HepG2 (cell line): ENCODE data around the gene KIF25. TPM values are rescaled to one million over a fixed set of nuclear protein-coding genes. Genes with fewer than 3 reads are reported as not detected.

Experiments used
- ATAC-seq: fragments of 200-7000 bp; cut with Tn5 transposase; 3 replicates; pipeline ENCODE4 v1.9.1; 2020; ENCODE audit warnings: mild to moderate bottlenecking, moderate library complexity
- BruUV-seq: library from RNA; stranded (reverse); fragments of 400-500 nt; replicated peaks from 2 replicates; lab custom pipeline; 2021; lab: Mats Ljungman, UMichigan
- CTCF ChIA-PET: fragments of 300-600 bp; formaldehyde crosslinking; extraction: SDS; loops from one replicate; lab custom pipeline; 2021; ENCODE audit warnings: low total read pairs, inconsistent platforms, low intra/inter-chr PET ratio; lab: Yijun Ruan, JAX
- POLR2A ChIA-PET: fragments of 350-600 bp; sonication (Branson Sonifier 250); formaldehyde crosslinking; loops from one replicate; lab custom pipeline; 2020; ENCODE audit warnings: antibody characterized with exemption, inconsistent platforms; lab: Yijun Ruan, JAX
- DNase-seq: peaks from one replicate; pipeline ENCODE4 v3.0.0-alpha.2; 2015; ENCODE audit warnings: low spot score
- FAIRE-seq: peaks from 3 replicates; lab custom pipeline; 2011; peaks lifted over from hg19 to GRCh38; lab: Jason Lieb, UNC
- H2AFZ ChIP-seq: one replicate; pipeline ENCODE4 v1.6.1; 2011; ENCODE audit warnings: low read length, inconsistent platforms
- H3K27ac ChIP-seq: fragments of 300-600 bp; 3 replicates; pipeline ENCODE4 v1.8.0; 2011; ENCODE audit warnings: mixed run types, mild to moderate bottlenecking, mixed read lengths, low read length, inconsistent platforms; ENCODE audit not compliant: insufficient read depth; ENCODE audit errors: extremely low read length
- H3K27me3 ChIP-seq, 2 experiments: fragments of 200-600 bp in 1 of 2; 2 replicates in 1 of 2; 3 replicates in 1 of 2; pipeline versions ENCODE4 v1.6.0 to v1.8.0; 2011; ENCODE audit warnings: low read length in 2 of 2, mild to moderate bottlenecking in 2 of 2, moderate library complexity in 2 of 2, inconsistent platforms in 1 of 2; ENCODE audit not compliant: insufficient read depth in 2 of 2, control insufficient read depth in 1 of 2
- H3K36me3 ChIP-seq, 2 experiments: fragments of 200-600 bp in 1 of 2; replicated peaks in 1 of 2; 2 replicates in 1 of 2; 3 replicates in 1 of 2; pipeline versions ENCODE4 v1.5.1 to v1.8.0; 2011; ENCODE audit warnings: low read length in 2 of 2, inconsistent platforms in 1 of 2; ENCODE audit not compliant: insufficient read depth in 2 of 2, control insufficient read depth in 1 of 2
- H3K4me1 ChIP-seq: 2 replicates; pipeline ENCODE4 v1.5.1; 2012; ENCODE audit warnings: low read length, inconsistent platforms; ENCODE audit not compliant: insufficient read depth
- H3K4me2 ChIP-seq: 2 replicates; pipeline ENCODE4 v1.6.0; 2011; ENCODE audit warnings: low read depth, low read length, inconsistent platforms
- H3K4me3 ChIP-seq, 3 experiments: fragments of 200-600 bp in 1 of 3; sonication (generic), shearing (Covaris generic) in 1 of 3; replicated peaks in 1 of 3; 2 replicates each; pipeline ENCODE4 v1.5.1; 2011 to 2016; ENCODE audit warnings: low read length in 3 of 3, inconsistent platforms in 2 of 3, low read depth in 2 of 3, mild to moderate bottlenecking in 2 of 3, control low read depth in 1 of 3, mixed read lengths in 1 of 3; ENCODE audit not compliant: insufficient read depth in 1 of 3
- H3K79me2 ChIP-seq: one replicate; pipeline ENCODE4 v1.6.1; 2011; ENCODE audit warnings: low read length, inconsistent platforms; ENCODE audit not compliant: insufficient read depth
- H3K9ac ChIP-seq: 2 replicates; pipeline ENCODE4 v1.6.0; 2011; ENCODE audit warnings: mild to moderate bottlenecking, low read depth, low read length, inconsistent platforms; ENCODE audit not compliant: insufficient read depth
- H3K9me3 ChIP-seq: 2 replicates; pipeline ENCODE4 v1.5.1; 2012; ENCODE audit warnings: mild to moderate bottlenecking, low read length
- H4K20me1 ChIP-seq: 2 replicates; pipeline ENCODE4 v1.6.0; 2011; ENCODE audit warnings: inconsistent platforms, mild to moderate bottlenecking, low read length, moderate library complexity; ENCODE audit not compliant: insufficient read depth
- ATAD3A ChIP-seq: sonication (generic); formaldehyde crosslinking; IDR thresholded peaks from 2 replicates; pipeline ENCODE4 v1.4.0; 2020; ENCODE audit warnings: missing genetic modification reagents
- ATF3 ChIP-seq: sonication (generic); formaldehyde crosslinking; IDR thresholded peaks from 2 replicates; pipeline ENCODE4 v1.4.0; 2020; ENCODE audit warnings: missing genetic modification reagents
- E2F2 ChIP-seq: sonication (generic); formaldehyde crosslinking; IDR thresholded peaks from 2 replicates; pipeline ENCODE4 v1.4.0; 2020; ENCODE audit warnings: missing genetic modification reagents, borderline replicate concordance
- ELF4 ChIP-seq: sonication (generic); formaldehyde crosslinking; IDR thresholded peaks from 2 replicates; pipeline ENCODE4 v1.5.0; 2020; ENCODE audit warnings: missing genetic modification reagents, mild to moderate bottlenecking, moderate library complexity, borderline replicate concordance
- FOXM1 ChIP-seq: sonication (generic); formaldehyde crosslinking; IDR thresholded peaks from 2 replicates; pipeline ENCODE4 v1.5.0; 2020; ENCODE audit warnings: missing genetic modification reagents
- FOXP1 ChIP-seq, 2 experiments: fragments of 450-650 bp in 1 of 2; IDR thresholded peaks; 2 replicates each; pipeline ENCODE4 v1.6.1; 2017 to 2018; ENCODE audit warnings: antibody characterized with exemption in 1 of 2
- MAFK ChIP-seq, 2 experiments: IDR thresholded peaks in 1 of 2; conservative IDR thresholded peaks in 1 of 2; 2 replicates each; pipeline ENCODE4 v1.6.1; 2011; ENCODE audit warnings: improper control_type of control experiment in 2 of 2, low read length in 2 of 2
- MXI1 ChIP-seq: IDR thresholded peaks from 3 replicates; pipeline ENCODE4 v1.6.1; 2012; ENCODE audit warnings: low read depth, low read length, inconsistent platforms, borderline replicate concordance
- RAD51 ChIP-seq: fragments of 450-650 bp; IDR thresholded peaks from 2 replicates; pipeline ENCODE4 v1.6.1; 2016; ENCODE audit warnings: borderline replicate concordance
- ZNF260 ChIP-seq: sonication (generic); formaldehyde crosslinking; IDR thresholded peaks from 2 replicates; pipeline ENCODE4 v1.4.0; 2020; ENCODE audit warnings: missing genetic modification reagents, low read depth, mild to moderate bottlenecking, borderline replicate concordance
- ZNF572 ChIP-seq: sonication (generic); formaldehyde crosslinking; IDR thresholded peaks from 2 replicates; pipeline ENCODE4 v1.5.1; 2020; ENCODE audit warnings: mild to moderate bottlenecking, missing genetic modification reagents
- ZNF670 ChIP-seq: sonication (generic); formaldehyde crosslinking; IDR thresholded peaks from 2 replicates; pipeline ENCODE4 v1.8.0; 2022; ENCODE audit warnings: mild to moderate bottlenecking, missing genetic modification reagents, borderline replicate concordance
- ZXDC ChIP-seq: sonication (generic); formaldehyde crosslinking; IDR thresholded peaks from 2 replicates; pipeline ENCODE4 v1.5.0; 2020; ENCODE audit warnings: mild to moderate bottlenecking, missing genetic modification reagents
- WGBS: methylation state at CpG from one replicate; pipeline ENCODE4 v1.1.6; 2017; ENCODE audit warnings: low lambda C conversion rate; 5-methylcytosine and 5-hydroxymethylcytosine counted together
- in situ Hi-C: cut with HindIII; loops from 2 replicates; pipeline ENCODE4 v1.10.0; 2017; ENCODE audit warnings: low pct_unique_long_range_greater_than_20kb; ENCODE audit not compliant: extremely low pct_ligation_motif_present
- intact Hi-C: fragments of 100-400 bp; cut with micrococcal nuclease; formaldehyde crosslinking; loops from one replicate; pipeline ENCODE4 v1.10.0; 2022; ENCODE audit not compliant: unreplicated experiment
- polyA plus RNA-seq, 8 experiments: library from polyadenylated mRNA; depleted of rRNA in 3 of 8; stranded (reverse) in 7 of 8; unstranded in 1 of 8; fragments of >200 nt; fragmentation: Illumina TruSeq in 4 of 8; extraction: Trizol in 4 of 8; gene quantifications; 2 replicates each; pipeline versions ENCODE4 v1.2.1 to v1.2.3, GENCODE V29; 2011 to 2016; ENCODE audit warnings: low read depth in 4 of 8, missing spikeins in 1 of 8, mixed read lengths in 1 of 8; ENCODE audit not compliant: insufficient read depth in 1 of 8
- total RNA-seq, 5 experiments: library from RNA; depleted of rRNA; stranded (reverse); fragments of >200 nt; fragmentation: Illumina TruSeq; extraction: Trizol; gene quantifications; 2 replicates each; pipeline ENCODE4 v1.2.3, GENCODE V29; 2016; ENCODE audit warnings: low read depth in 1 of 5
- TF ChIP-seq, protein P1 (sequence below): fragments of 450-650 bp; IDR thresholded peaks from 2 replicates; pipeline ENCODE4 v1.6.1; 2016

Gene KIF25
- total and polyA plus RNA-seq, 2 of the 13 experiments (the other 11 are each of a cell fraction or from before 2014, with no cell fraction given): not detected

GRCh38 chr6:168073937-168074730 is 76.7 kb downstream of the KIF25 start:
- in situ Hi-C loops (no loop called here), intact Hi-C loops (no loop called here)
- H2AFZ ChIP-seq: no peak overlapping the region
- H3K9me3 ChIP-seq: no peaks in the 10 kb centered on the region
- no peak overlapping the region for H3K27ac ChIP-seq
- peaks cover 4 to 43% of the 10 kb centered on the region in 2 experiments for H3K27me3 ChIP-seq
- H3K36me3 ChIP-seq: no peaks in the 10 kb centered on the region
- no peak for ATAC-seq
- H3K9ac ChIP-seq: no peak overlapping the region
- CTCF ChIA-PET: no interaction called here
- peaks cover 8% of the 10 kb centered on the region for H3K4me1 ChIP-seq
- no peak for DNase-seq
- no peaks in the 10 kb centered on the region for H3K79me2 ChIP-seq
- 68% methylated on average over 7 of the region's 13 CpGs for WGBS
- FAIRE-seq: peak; percentile 47
- no peak overlapping the region for H3K4me3 ChIP-seq
- H4K20me1 ChIP-seq: no peaks in the 10 kb centered on the region; the same call in 1 of the 2 replicates
- POLR2A ChIA-PET: no interaction called here
- no peak overlapping the region for H3K4me2 ChIP-seq
- no peak for TF ChIP-seq ZNF572 (CRISPR knock-in tag)
- peak; percentile 26; the same call in 1 of the 2 replicates for TF ChIP-seq FOXP1 (IDR thresholded peaks at IDR 0.05)
- no peak for TF ChIP-seq FOXP1 (CRISPR knock-in tag; IDR thresholded peaks at IDR 0.05)
- TF ChIP-seq RAD51: no peak
- no peak for TF ChIP-seq ATF3 (CRISPR knock-in tag)
- no peak for TF ChIP-seq FOXM1
- no peak for TF ChIP-seq ELF4 (CRISPR knock-in tag)
- TF ChIP-seq ATAD3A (CRISPR knock-in tag): no peak
- no peak for TF ChIP-seq MXI1
- no peak for TF ChIP-seq ZXDC (CRISPR knock-in tag)
- no peak for TF ChIP-seq E2F2 (CRISPR knock-in tag)
- TF ChIP-seq, protein P1, sequence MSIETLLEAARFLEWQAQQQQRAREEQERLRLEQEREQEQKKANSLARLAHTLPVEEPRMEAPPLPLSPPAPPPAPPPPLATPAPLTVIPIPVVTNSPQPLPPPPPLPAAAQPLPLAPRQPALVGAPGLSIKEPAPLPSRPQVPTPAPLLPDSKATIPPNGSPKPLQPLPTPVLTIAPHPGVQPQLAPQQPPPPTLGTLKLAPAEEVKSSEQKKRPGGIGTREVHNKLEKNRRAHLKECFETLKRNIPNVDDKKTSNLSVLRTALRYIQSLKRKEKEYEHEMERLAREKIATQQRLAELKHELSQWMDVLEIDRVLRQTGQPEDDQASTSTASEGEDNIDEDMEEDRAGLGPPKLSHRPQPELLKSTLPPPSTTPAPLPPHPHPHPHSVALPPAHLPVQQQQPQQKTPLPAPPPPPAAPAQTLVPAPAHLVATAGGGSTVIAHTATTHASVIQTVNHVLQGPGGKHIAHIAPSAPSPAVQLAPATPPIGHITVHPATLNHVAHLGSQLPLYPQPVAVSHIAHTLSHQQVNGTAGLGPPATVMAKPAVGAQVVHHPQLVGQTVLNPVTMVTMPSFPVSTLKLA: peak; percentile 98
- peak; percentile 56 to 64 for TF ChIP-seq MAFK (conservative IDR thresholded peaks at IDR 0.05 in 1 of 2, IDR thresholded peaks at IDR 0.05 in 1 of 2; ENCODE audit: low read length in 2 of 2)
- no peak for TF ChIP-seq ZNF670 (CRISPR knock-in tag)
- TF ChIP-seq ZNF260 (CRISPR knock-in tag): no peak
- TF ChIP-seq, all 625 proteins: peak for 3
- BruUV-seq: no TSS peak
